ENCODE measurements around the gene SFSWAP. TPM values are rescaled to one million over a fixed set of nuclear protein-coding genes. Genes with fewer than 3 reads are reported as not detected.

Gene SFSWAP
- total and polyA plus RNA-seq, 2 of the 8 experiments (the other 6 are each of a cell fraction or from before 2014, with no cell fraction given) = 36.5 to 49.5 TPM

- TF ChIP-seq ASH2L (IDR thresholded peaks at IDR 0.05; ENCODE audit: low read length) (no peak), EP300 (IDR thresholded peaks at IDR 0.05; ENCODE audit: borderline replicate concordance in 1 of 2, low read depth in 2 of 2, low read length in 2 of 2) (no peak)
These were observed 137.9 kb downstream of the SFSWAP start (continued) for GRCh38 chr12:131848753-131849152.

Small RNAs within 50 kb of the gene (small RNA-seq; reads per million reads assigned to genes)
- gene RNA5SP377 (ENCODE audit: insufficient read depth) = not detected
- not detected for gene RNA5SP378 (ENCODE audit: insufficient read depth)
- not detected for gene RNU6-1017P (ENCODE audit: insufficient read depth)

Other genes with a start within 250 kb of the SFSWAP start
- 34.4 and 41.3 TPM in 2 replicates for gene MMP17, start 117.3 kb downstream of the SFSWAP start, total RNA-seq (2021; fragmentation: NEBNext Ultra II Directional; extraction: Animal tissue kit (Norgen Biotek cat#: 25700))
- 53.8 and 55.7 TPM in 2 replicates for gene MMP17, start 117.3 kb downstream of the SFSWAP start, polyA plus RNA-seq (2011; rRNA removed)
- gene ULK1, start 183.5 kb downstream of the SFSWAP start, total RNA-seq (2021; fragmentation: NEBNext Ultra II Directional; extraction: Animal tissue kit (Norgen Biotek cat#: 25700)) = 44.1 and 48.5 TPM in 2 replicates
- 13.0 and 26.4 TPM in 2 replicates for gene ULK1, start 183.5 kb downstream of the SFSWAP start, polyA plus RNA-seq (2011; rRNA removed)
- gene PUS1, start 218.2 kb downstream of the SFSWAP start, total RNA-seq (2021; fragmentation: NEBNext Ultra II Directional; extraction: Animal tissue kit (Norgen Biotek cat#: 25700)) = 81.2 and 82.5 TPM in 2 replicates
- gene PUS1, start 218.2 kb downstream of the SFSWAP start, polyA plus RNA-seq (2011; rRNA removed) = 48.1 and 65.7 TPM in 2 replicates
- 69.6 and 69.7 TPM in 2 replicates for gene EP400, start 238.9 kb downstream of the SFSWAP start, total RNA-seq (2021; fragmentation: NEBNext Ultra II Directional; extraction: Animal tissue kit (Norgen Biotek cat#: 25700))
- gene EP400, start 238.9 kb downstream of the SFSWAP start, polyA plus RNA-seq (2011; rRNA removed) = 13.1 and 16.2 TPM in 2 replicates